NCI-H1092 treated with DMSO at 0.1 percent for 48 hours (cell line): Measurements from ENCODE around the gene PRKCA.
"Not testable (repeated sequence)": the region's sequence is repeated elsewhere in the genome, so short reads cannot be mapped to it uniquely, and the experiment has no call there.

ENCODE experiments used
- DNase-seq: peaks from one replicate; lab custom pipeline; 2025; lab: John Stamatoyannopoulos, UW

Gene PRKCA

GRCh38 chr17:66578781-66579489 lies 276.5 kb downstream of the PRKCA start:
- DNase-seq, result no peak

- DNase-seq, result no peak
Measured at GRCh38 chr17:66579556-66579955, 277.1 kb downstream of the PRKCA start.

- DNase-seq, result no peak
Measured at GRCh38 chr17:66580184-66580955, 278.0 kb downstream of the PRKCA start.

- DNase-seq, result no peak
Measured at GRCh38 chr17:66580956-66581391, 278.6 kb downstream of the PRKCA start.

- no peak for DNase-seq
Measured at GRCh38 chr17:66582373-66583111, 280.1 kb downstream of the PRKCA start.

- no peak for DNase-seq
Measured at GRCh38 chr17:66583112-66583748, 280.8 kb downstream of the PRKCA start.

GRCh38 chr17:66584927-66585326 lies 282.5 kb downstream of the PRKCA start:
- DNase-seq, result no peak

GRCh38 chr17:66585472-66585871 lies 283.1 kb downstream of the PRKCA start:
- no peak for DNase-seq

GRCh38 chr17:66589892-66590291 lies 287.5 kb downstream of the PRKCA start:
- DNase-seq, result no peak

- no peak for DNase-seq
Measured at GRCh38 chr17:66593116-66593515, 290.7 kb downstream of the PRKCA start.

- DNase-seq, result no peak
Measured at GRCh38 chr17:66595893-66596292, 293.5 kb downstream of the PRKCA start.

- DNase-seq, result no peak
Measured at GRCh38 chr17:66602659-66603384, 300.4 kb downstream of the PRKCA start.

- DNase-seq, result no peak
Measured at GRCh38 chr17:66604376-66604775, 302.0 kb downstream of the PRKCA start.

GRCh38 chr17:66605541-66605940 lies 303.1 kb downstream of the PRKCA start:
- no peak for DNase-seq

GRCh38 chr17:66610361-66611133 lies 308.1 kb downstream of the PRKCA start:
- DNase-seq, result no peak

GRCh38 chr17:66611397-66611796 lies 309.0 kb downstream of the PRKCA start:
- DNase-seq, result no peak

- DNase-seq, result no peak
Measured at GRCh38 chr17:66612993-66613392, 310.6 kb downstream of the PRKCA start.

- DNase-seq, result no peak
Measured at GRCh38 chr17:66614469-66614868, 312.1 kb downstream of the PRKCA start.

GRCh38 chr17:66619206-66619605 lies 316.8 kb downstream of the PRKCA start:
- DNase-seq, result no peak

GRCh38 chr17:66620528-66620927 lies 318.1 kb downstream of the PRKCA start:
- DNase-seq, result no peak

GRCh38 chr17:66624630-66625029 lies 322.2 kb downstream of the PRKCA start:
- not testable (repeated sequence) for DNase-seq
